ENCODE data around the gene U2AF2. TPM values are rescaled to one million over a fixed set of nuclear protein-coding genes. Genes with fewer than 3 reads are reported as not detected.

U2AF2 gene
- total RNA-seq, 1 experiment from 2014 or later = 343 TPM

DNA sequence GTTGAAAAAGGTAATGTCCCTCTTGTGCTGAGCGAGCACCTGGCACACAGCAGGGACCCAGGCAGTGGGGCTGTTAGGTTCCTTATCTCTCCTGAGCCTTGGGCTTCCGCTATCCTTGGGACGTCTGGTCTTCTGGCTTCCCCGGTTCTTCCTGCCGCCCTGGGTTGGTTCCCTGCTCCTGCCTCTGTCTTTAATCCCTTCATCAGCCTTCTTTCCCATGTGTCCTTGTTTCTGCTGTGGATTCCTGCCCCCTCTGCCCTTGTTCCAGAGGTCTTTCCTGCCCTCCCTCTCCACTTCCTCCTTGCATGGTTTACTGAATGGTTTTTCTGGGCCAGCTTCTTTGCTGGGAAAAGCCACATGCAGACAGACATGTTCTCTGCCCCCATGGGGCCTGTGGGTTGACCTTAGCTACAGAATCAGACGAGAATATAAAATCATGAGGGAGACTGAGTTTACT is 22.8 kb downstream of the U2AF2 start:
- no peak overlapping the region for H2AFZ ChIP-seq (ENCODE audit: low read length)
- TF ChIP-seq EZH2 (IDR thresholded peaks at IDR 0.05; ENCODE audit: low read length, unreplicated experiment) (no peak), EZH2phosphoT487 (IDR thresholded peaks at IDR 0.05; ENCODE audit: borderline replicate concordance, low read length) (no peak)
- TF ChIP-seq, protein P1, sequence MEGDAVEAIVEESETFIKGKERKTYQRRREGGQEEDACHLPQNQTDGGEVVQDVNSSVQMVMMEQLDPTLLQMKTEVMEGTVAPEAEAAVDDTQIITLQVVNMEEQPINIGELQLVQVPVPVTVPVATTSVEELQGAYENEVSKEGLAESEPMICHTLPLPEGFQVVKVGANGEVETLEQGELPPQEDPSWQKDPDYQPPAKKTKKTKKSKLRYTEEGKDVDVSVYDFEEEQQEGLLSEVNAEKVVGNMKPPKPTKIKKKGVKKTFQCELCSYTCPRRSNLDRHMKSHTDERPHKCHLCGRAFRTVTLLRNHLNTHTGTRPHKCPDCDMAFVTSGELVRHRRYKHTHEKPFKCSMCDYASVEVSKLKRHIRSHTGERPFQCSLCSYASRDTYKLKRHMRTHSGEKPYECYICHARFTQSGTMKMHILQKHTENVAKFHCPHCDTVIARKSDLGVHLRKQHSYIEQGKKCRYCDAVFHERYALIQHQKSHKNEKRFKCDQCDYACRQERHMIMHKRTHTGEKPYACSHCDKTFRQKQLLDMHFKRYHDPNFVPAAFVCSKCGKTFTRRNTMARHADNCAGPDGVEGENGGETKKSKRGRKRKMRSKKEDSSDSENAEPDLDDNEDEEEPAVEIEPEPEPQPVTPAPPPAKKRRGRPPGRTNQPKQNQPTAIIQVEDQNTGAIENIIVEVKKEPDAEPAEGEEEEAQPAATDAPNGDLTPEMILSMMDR (conservative IDR thresholded peaks at IDR 0.05; ENCODE audit: low read depth, low read length) = no peak
- H3K27ac ChIP-seq (ENCODE audit: low read length) = no peak overlapping the region
- H3K4me2 ChIP-seq (ENCODE audit: low read length) = peak overlapping the region; percentile 90
- peaks cover 82% of the 10 kb centered on the region for H3K79me2 ChIP-seq (ENCODE audit: low read length)
- ATAC-seq (no peak), DNase-seq (no peak)
- peaks cover 35% of the 10 kb centered on the region for H4K20me1 ChIP-seq (ENCODE audit: low read length)
- intact Hi-C loops (cut with micrococcal nuclease) = no loop called here
- H3K9me2 ChIP-seq (replicated peaks; ENCODE audit: low read length) = no peaks in the 10 kb centered on the region
- H3F3A ChIP-seq (ENCODE audit: low read length, unreplicated experiment) = peaks cover 5% of the 10 kb centered on the region
- peaks cover 35% of the 10 kb centered on the region for H3K4me1 ChIP-seq (ENCODE audit: insufficient read depth, low read length)
- H3K4me3 ChIP-seq (ENCODE audit: low read length) = no peak overlapping the region
- H3K9me3 ChIP-seq (ENCODE audit: low read length) = no peaks in the 10 kb centered on the region
- CTCF ChIA-PET = no interaction called here
- no TSS peak for BruUV-seq (replicated peaks)
- peaks cover 37% of the 10 kb centered on the region for H3K36me3 ChIP-seq (ENCODE audit: low read depth, low read length)
- H3K27me3 ChIP-seq (ENCODE audit: low read length) = no peaks in the 10 kb centered on the region
- POLR2A ChIA-PET (ENCODE audit: unreplicated experiment) = no interaction called here
- H3K9ac ChIP-seq (ENCODE audit: low read length) = no peak overlapping the region

DNA sequence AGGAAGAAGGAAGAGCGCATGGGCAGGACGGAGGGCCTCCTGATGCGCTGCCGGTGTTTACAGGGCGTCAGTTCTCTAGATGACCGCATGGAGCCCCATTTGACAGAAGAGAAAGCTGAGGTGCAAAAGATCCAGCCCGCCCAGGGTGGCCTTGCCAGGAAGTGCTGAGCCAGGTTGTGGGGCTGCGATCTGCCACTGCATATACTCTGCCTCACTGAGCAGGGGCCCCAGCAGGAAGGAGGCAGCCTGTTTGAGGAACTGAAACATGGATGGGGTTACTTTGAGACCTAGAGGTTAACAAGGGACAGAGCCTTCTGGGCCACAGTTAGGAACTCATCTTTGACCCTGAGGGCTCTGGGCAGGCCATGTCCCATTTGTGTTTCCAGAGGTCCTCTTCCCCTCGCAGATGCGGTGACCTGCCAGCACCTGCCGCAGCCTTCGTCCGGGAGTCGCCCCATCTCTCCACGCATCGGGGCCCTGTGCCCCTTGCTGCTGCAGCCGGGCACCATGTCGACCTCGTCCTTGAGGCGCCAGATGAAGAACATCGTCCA is 23.4 kb downstream of the U2AF2 start:
- Histone ChIP-seq H2AFZ (ENCODE audit: low read length) (no peak overlapping the region), H3K27me3 (ENCODE audit: low read length) (no peaks in the 10 kb centered on the region), H3K4me3 (ENCODE audit: low read length) (no peak overlapping the region), H3K9ac (ENCODE audit: low read length) (no peak overlapping the region), H3K9me3 (ENCODE audit: low read length) (no peaks in the 10 kb centered on the region), H3K9me2 (replicated peaks; ENCODE audit: low read length) (no peaks in the 10 kb centered on the region), H3K79me2 (ENCODE audit: low read length) (peaks cover 78% of the 10 kb centered on the region), H3K4me2 (ENCODE audit: low read length) (no peak overlapping the region), H3K36me3 (ENCODE audit: low read depth, low read length) (peaks cover 36% of the 10 kb centered on the region), H3K4me1 (ENCODE audit: insufficient read depth, low read length) (peaks cover 35% of the 10 kb centered on the region), H3K27ac (ENCODE audit: low read length) (no peak overlapping the region), H4K20me1 (ENCODE audit: low read length) (peaks cover 35% of the 10 kb centered on the region), H3F3A (ENCODE audit: low read length, unreplicated experiment) (peaks cover 4% of the 10 kb centered on the region)
- ChIA-PET CTCF (no interaction called here), POLR2A (ENCODE audit: unreplicated experiment) (no interaction called here)
- TF ChIP-seq, protein P1 (conservative IDR thresholded peaks at IDR 0.05; ENCODE audit: low read depth, low read length) = no peak
- TF ChIP-seq EZH2 (IDR thresholded peaks at IDR 0.05; ENCODE audit: low read length, unreplicated experiment) (no peak), EZH2phosphoT487 (IDR thresholded peaks at IDR 0.05; ENCODE audit: borderline replicate concordance, low read length) (no peak)
- DNase-seq (no peak), ATAC-seq (no peak)
- BruUV-seq (replicated peaks) = no TSS peak
- intact Hi-C loops (cut with micrococcal nuclease) = no loop called here

DNA sequence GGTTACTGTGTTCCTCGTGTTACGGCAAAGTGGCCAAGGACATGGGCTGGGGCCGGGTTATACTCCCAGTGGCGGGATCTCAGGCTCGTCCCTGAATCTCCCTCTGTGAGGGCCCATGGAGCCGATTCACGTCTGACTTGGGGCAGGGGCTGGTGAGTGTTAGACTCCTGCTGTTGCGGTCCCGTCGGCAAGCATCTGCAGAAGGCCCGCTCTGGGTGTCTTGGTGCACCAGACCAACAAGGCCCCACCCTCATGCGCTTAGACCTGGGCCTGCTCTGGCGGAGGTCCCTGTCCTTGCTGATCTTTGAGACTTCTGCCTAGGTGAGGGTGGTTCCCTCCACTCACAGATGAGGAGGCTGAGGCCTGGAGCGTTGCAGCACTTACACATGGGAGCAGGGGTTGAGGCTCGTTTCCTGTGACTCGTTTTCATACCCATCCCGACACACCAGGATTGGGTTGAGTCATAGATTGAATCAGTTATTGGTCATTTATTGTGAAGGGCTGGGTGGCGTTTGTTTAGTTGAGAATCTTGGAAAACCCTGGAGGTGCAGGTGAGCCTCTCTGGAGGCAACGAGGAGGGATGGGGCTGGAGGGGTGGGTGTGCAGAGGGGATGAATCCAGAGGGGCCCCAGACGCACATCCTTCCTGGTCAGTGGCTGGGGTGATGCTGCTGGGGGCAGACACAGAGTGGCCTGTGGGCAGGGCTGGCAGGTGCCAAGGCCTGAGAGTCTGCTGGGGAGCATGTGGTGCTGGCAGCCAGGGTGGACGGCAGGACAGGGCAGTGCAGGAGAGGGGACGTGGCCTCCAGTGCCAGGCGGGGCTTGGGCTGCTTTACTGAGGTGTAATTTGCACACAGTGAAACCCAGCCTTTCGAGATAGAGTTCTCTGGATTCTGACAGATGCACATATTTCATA is 24.8 kb downstream of the U2AF2 start:
- no peak overlapping the region for H2AFZ ChIP-seq (ENCODE audit: low read length)
- peak overlapping the region; percentile 55 for H3K4me2 ChIP-seq (ENCODE audit: low read length)
- H3K4me1 ChIP-seq (ENCODE audit: insufficient read depth, low read length) = peaks cover 30% of the 10 kb centered on the region
- ChIA-PET POLR2A (ENCODE audit: unreplicated experiment) (no interaction called here), CTCF (no interaction called here)
- ATAC-seq = peak; percentile 65
- no peaks in the 10 kb centered on the region for H3K9me3 ChIP-seq (ENCODE audit: low read length)
- H4K20me1 ChIP-seq (ENCODE audit: low read length) = peaks cover 47% of the 10 kb centered on the region
- H3K79me2 ChIP-seq (ENCODE audit: low read length) = peaks cover 86% of the 10 kb centered on the region
- no peak overlapping the region for H3K9ac ChIP-seq (ENCODE audit: low read length)
- DNase-seq = peak; percentile 92
- no peaks in the 10 kb centered on the region for H3K27me3 ChIP-seq (ENCODE audit: low read length)
- no peak for TF ChIP-seq EZH2phosphoT487 (IDR thresholded peaks at IDR 0.05; ENCODE audit: borderline replicate concordance, low read length)
- TF ChIP-seq EZH2 (IDR thresholded peaks at IDR 0.05; ENCODE audit: low read length, unreplicated experiment) = no peak
- TF ChIP-seq, protein P1 (conservative IDR thresholded peaks at IDR 0.05; ENCODE audit: low read depth, low read length) = no peak
- no TSS peak for BruUV-seq (replicated peaks)
- H3K9me2 ChIP-seq (replicated peaks; ENCODE audit: low read length) = no peaks in the 10 kb centered on the region
- H3K27ac ChIP-seq (ENCODE audit: low read length) = peak overlapping the region; percentile 69
- no peaks in the 10 kb centered on the region for H3F3A ChIP-seq (ENCODE audit: low read length, unreplicated experiment)
- H3K4me3 ChIP-seq (ENCODE audit: low read length) = no peak overlapping the region
- intact Hi-C loops (cut with micrococcal nuclease) = no loop called here
- H3K36me3 ChIP-seq (ENCODE audit: low read depth, low read length) = peaks cover 41% of the 10 kb centered on the region
